Measurements from ENCODE around the gene ADSL. TPM values are rescaled to one million over a fixed set of nuclear protein-coding genes. Genes with fewer than 3 reads are reported as not detected.

The ADSL gene
- total RNA-seq, 2 donors from 2014 or later, result 49.0 to 76.5 TPM

DNA sequence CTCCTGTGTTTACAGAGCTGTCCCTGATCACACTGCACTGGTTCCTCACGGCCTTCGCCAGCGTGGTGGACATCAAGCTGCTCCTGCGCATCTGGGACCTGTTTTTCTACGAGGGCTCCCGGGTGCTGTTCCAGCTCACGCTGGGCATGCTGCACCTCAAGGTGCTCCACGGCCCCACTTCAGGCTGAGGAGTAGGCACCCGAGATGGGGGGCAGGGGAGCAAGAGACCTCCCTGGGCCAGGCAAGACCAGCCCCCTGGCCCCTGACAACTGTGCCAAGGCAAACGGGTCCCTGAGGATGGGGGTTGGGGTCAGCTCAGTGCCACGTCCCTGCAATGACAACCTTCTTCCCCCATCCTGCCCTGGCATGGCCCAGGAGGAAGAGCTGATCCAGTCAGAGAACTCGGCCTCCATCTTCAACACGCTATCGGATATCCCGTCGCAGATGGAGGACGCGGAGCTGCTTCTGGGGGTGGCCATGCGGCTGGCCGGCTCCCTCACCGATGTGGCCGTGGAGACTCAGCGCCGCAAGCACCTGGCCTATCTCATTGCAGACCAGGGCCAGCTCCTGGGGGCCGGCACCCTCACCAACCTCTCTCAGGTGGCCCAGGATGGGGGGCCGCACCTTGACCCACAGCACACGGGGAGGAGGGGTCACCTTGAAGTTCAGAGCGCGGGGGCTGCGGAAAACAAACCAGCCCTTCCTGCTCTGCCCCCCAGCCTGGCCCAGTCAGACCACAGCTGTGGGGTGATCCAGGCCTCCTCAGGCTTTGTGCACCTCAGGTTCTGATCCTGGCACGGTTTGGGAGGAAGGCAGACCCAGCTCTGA, 60.0 kb downstream of the ADSL start:
- peaks cover 28 to 52% of the 10 kb centered on the region in 2 donors for H3K36me3 ChIP-seq (replicated peaks in 1 of 2; ENCODE audit: insufficient read depth in 1 of 2, low read depth in 2 of 2)
- no peaks in the 10 kb centered on the region for H3K9me3 ChIP-seq
- no peak for TF ChIP-seq CTCF (IDR thresholded peaks at IDR 0.05)
- TF ChIP-seq POLR2A (IDR thresholded peaks at IDR 0.05), result no peak
- no peak overlapping the region for H3K27ac ChIP-seq
- ATAC-seq (no peak), DNase-seq (no peak)
- H3K27me3 ChIP-seq, result no peaks in the 10 kb centered on the region
- no peak overlapping the region for H3K4me3 ChIP-seq
- 89 to 90% methylated on average over 7 to 23 of the region's 31 CpGs for WGBS, 2 donors
- intact Hi-C loops (cut with DNase I), result no loop called here
- peaks cover 4% of the 10 kb centered on the region for H3K4me1 ChIP-seq

DNA sequence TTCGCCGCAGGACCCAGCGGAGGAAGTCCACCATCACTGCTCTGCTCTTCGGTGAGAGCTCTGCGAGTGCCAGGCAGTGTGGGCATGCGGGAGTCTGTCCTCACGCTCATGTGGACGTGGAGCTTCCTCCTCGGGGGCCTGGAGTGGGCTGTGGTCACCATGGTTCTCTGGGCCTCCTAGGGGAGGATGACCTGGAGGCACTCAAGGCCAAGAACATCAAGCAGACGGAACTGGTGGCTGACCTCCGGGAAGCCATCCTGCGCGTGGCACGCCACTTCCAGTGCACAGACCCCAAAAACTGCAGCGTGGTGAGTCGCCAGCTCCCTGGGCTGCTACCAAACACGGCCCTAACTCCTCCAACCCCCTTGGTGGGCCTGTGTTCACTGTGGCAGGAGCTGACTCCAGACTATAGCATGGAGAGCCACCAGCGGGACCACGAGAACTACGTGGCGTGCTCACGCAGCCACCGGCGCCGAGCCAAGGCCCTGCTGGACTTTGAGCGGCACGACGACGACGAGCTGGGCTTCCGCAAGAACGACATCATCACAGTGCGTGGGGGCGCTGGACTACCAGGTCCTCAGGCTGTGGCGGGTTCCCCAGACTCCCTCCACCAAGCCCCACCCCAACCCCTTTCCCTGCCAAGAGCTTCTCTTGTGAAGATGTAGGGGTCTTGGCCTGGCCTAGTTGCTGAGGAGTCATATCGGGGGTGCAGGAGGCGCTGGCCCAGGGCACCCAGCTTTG, 60.9 kb downstream of the ADSL start:
- WGBS, 2 donors, result 94 to 95% methylated on average over 11 to 26 of the region's 37 CpGs
- no peak overlapping the region for H3K4me3 ChIP-seq
- H3K4me1 ChIP-seq, result no peaks in the 10 kb centered on the region
- TF ChIP-seq POLR2A (IDR thresholded peaks at IDR 0.05), result no peak
- no peak for TF ChIP-seq CTCF (IDR thresholded peaks at IDR 0.05)
- H3K27me3 ChIP-seq, result no peaks in the 10 kb centered on the region
- no peak for DNase-seq
- no peak for ATAC-seq
- intact Hi-C loops (cut with DNase I), result no loop called here
- H3K36me3 ChIP-seq (replicated peaks in 1 of 2; ENCODE audit: insufficient read depth in 1 of 2, low read depth in 2 of 2), result peaks cover 28 to 56% of the 10 kb centered on the region in 2 donors
- H3K27ac ChIP-seq, result no peak overlapping the region
- H3K9me3 ChIP-seq, result no peaks in the 10 kb centered on the region

DNA sequence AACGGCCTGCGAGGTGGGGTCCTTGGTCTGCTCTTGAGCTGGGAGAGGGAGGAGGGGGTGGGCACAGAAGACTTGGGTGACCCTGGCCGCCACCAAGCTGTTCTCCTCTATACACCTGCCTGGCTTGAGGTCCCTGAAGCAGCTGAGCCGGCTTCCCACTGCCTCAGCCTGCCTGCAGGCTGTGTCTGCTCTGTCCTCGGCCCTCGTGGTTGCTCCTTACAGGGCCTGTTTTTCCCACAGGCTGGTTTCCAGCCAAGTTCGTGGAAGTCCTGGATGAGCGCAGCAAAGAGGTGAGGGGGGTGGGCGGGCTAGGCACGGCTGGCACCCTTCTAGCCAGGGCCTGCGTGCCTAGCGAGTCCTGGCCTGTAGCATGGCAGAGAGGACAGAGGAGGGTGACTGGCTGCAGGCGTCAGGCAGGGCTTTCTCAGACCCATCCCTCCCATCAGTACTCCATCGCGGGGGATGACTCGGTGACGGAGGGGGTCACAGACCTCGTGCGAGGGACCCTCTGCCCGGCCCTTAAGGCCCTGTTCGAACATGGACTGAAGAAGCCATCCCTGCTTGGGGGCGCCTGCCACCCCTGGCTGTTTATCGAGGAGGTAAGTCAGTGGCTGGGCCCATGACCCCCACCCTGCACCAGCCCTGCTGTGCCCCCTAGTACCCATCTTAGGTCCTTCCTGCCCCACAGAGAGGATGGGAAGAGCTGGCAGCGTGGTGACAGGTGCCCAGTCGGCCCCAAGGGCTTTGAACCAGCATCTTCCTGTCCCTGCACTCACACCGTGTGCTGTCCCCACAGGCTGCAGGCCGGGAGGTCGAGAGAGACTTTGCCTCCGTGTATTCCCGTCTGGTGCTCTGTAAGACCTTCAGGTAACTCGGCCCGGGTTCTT, 61.8 kb downstream of the ADSL start:
- 80 to 91% methylated on average over 14 to 25 of the region's 32 CpGs for WGBS, 2 donors
- Histone ChIP-seq H3K36me3 (replicated peaks in 1 of 2; ENCODE audit: insufficient read depth in 1 of 2, low read depth in 2 of 2) (peaks cover 28 to 56% of the 10 kb centered on the region in 2 donors), H3K4me3 (no peak overlapping the region), H3K27me3 (no peaks in the 10 kb centered on the region), H3K27ac (no peak overlapping the region), H3K9me3 (no peaks in the 10 kb centered on the region), H3K4me1 (no peaks in the 10 kb centered on the region)
- intact Hi-C loops (cut with DNase I), result no loop called here
- DNase-seq, result no peak
- ATAC-seq, result no peak
- no peak for TF ChIP-seq POLR2A (IDR thresholded peaks at IDR 0.05)
- no peak for TF ChIP-seq CTCF (IDR thresholded peaks at IDR 0.05)

- TF ChIP-seq POLR2A (IDR thresholded peaks at IDR 0.05), result no peak
- TF ChIP-seq CTCF (IDR thresholded peaks at IDR 0.05), result no peak
- WGBS, 2 donors, result 84 to 91% methylated on average over 9 to 21 of the region's 21 CpGs
- no peaks in the 10 kb centered on the region for H3K4me1 ChIP-seq
- intact Hi-C loops (cut with DNase I), result no loop called here
- no peaks in the 10 kb centered on the region for H3K27me3 ChIP-seq
- DNase-seq (no peak), ATAC-seq (no peak)
- no peak overlapping the region for H3K4me3 ChIP-seq
- H3K27ac ChIP-seq, result no peak overlapping the region
- H3K9me3 ChIP-seq, result no peaks in the 10 kb centered on the region
- peaks cover 28 to 56% of the 10 kb centered on the region in 2 donors for H3K36me3 ChIP-seq (replicated peaks in 1 of 2; ENCODE audit: insufficient read depth in 1 of 2, low read depth in 2 of 2)
These were observed 62.7 kb downstream of the ADSL start for GRCh38 chr22:40408718-40409612.
